Heart right ventricle (tissue), 16 donors: ENCODE measurements around the gene SLC39A3. TPM values are rescaled to one million over a fixed set of nuclear protein-coding genes. Genes with fewer than 3 reads are reported as not detected.
A peak's percentile ranks its signal among the peaks of the same experiment; 100 is the strongest.

ENCODE experiments used
- ATAC-seq, 8 donors: fragments of 200-7000 bp; cut with Tn5 transposase; one replicate each; pipeline ENCODE4 v1.9.1; 2020; ENCODE audit warnings: mild to moderate bottlenecking in 8 of 8, moderate library complexity in 8 of 8, moderate number of reproducible peaks in 1 of 8
- DNase-seq, 2 donors: peaks; one replicate each; pipeline ENCODE4 v3.0.0-alpha.2; 2020
- H3K27ac ChIP-seq, 10 donors: fragments of 200-600 bp; sonication (generic) in 2 of 10; one replicate each; pipeline versions ENCODE4 v1.5.0 to v1.8.0; 2020 to 2022; ENCODE audit warnings: mild to moderate bottlenecking in 3 of 10
- H3K27me3 ChIP-seq, 7 donors: fragments of 200-600 bp; one replicate each; pipeline ENCODE4 v1.8.0; 2021 to 2022; ENCODE audit warnings: mild to moderate bottlenecking in 2 of 7
- H3K36me3 ChIP-seq, 9 donors: fragments of 200-600 bp; sonication (generic) in 1 of 9; one replicate each; pipeline versions ENCODE4 v1.5.0 to v1.8.0; 2020 to 2022; ENCODE audit warnings: mild to moderate bottlenecking in 2 of 9
- H3K4me1 ChIP-seq, 9 donors: fragments of 200-600 bp; sonication (generic) in 1 of 9; one replicate each; pipeline versions ENCODE4 v1.5.0 to v1.8.0; 2020 to 2022; ENCODE audit warnings: mild to moderate bottlenecking in 4 of 9
- H3K4me3 ChIP-seq, 10 donors: fragments of 200-600 bp; sonication (generic) in 2 of 10; one replicate each; pipeline versions ENCODE4 v1.5.0 to v1.8.0; 2020 to 2022; ENCODE audit warnings: mild to moderate bottlenecking in 7 of 10, moderate library complexity in 2 of 10
- H3K9me3 ChIP-seq, 11 donors: fragments of 200-600 bp in 10 of 11; sonication (generic) in 2 of 11; one replicate each; pipeline versions ENCODE4 v1.5.0 to v1.8.0; 2013 to 2022; ENCODE audit warnings: mild to moderate bottlenecking in 2 of 11, control low read depth in 1 of 11, moderate library complexity in 1 of 11
- WGBS, 2 donors: extraction: QIAGEN DNeasy Blood & Tissue Kit; methylation state at CpG; one replicate each; pipeline ENCODE4 v1.1.7; 2013; ENCODE audit warnings: inconsistent platforms in 1 of 2; 5-methylcytosine and 5-hydroxymethylcytosine counted together
- intact Hi-C, 10 donors: fragments of 100-400 bp; cut with DNase I; formaldehyde crosslinking; loops; one replicate each; pipeline versions ENCODE4 v1.11.1 to v1.14.2; 2022
- polyA plus RNA-seq, 2 donors: library from polyadenylated mRNA; stranded (reverse); fragments of 200-250 nt; gene quantifications; one replicate each; pipeline ENCODE4 v1.2.3, GENCODE V29; 2013
- total RNA-seq, 10 donors: library from RNA; stranded (reverse); fragmentation: NEBNext Ultra II Directional in 3 of 10; extraction: Animal tissue kit (Norgen Biotek cat#: 25700) in 3 of 10; gene quantifications; one replicate each; pipeline versions ENCODE4 v1.2.1 to v1.2.4, GENCODE V29; 2021 to 2023
- TF ChIP-seq, protein P1 (sequence below), 9 donors: fragments of 200-600 bp; sonication (generic) in 2 of 9; IDR thresholded peaks; one replicate each; pipeline versions ENCODE4 v1.5.0 to v1.8.0; 2021 to 2022; ENCODE audit warnings: antibody characterized with exemption in 9 of 9, mild to moderate bottlenecking in 5 of 9, moderate library complexity in 1 of 9
- donor health status: Arrhythmogenic right ventricular cardiomyopathy.
- donor health status: ischemic (EF 13 %, LVEDD 7.1; RV severe dilation, severe dysfunction).
- donor health status: healthy with polysubstance abuse.
- donor health status: DM: no; HTN: yes; CAD: no.
- donor health status: DM: no; HTN: no; CAD: no.
- donor health status: ischemic (EF 25% LVEDD 6.9; RV normal size, moderate dysfunction).
- donor health status: ischemic (EF 25% LVEDD 5.7; RV mildly dilated, moderate dysfunction).
- donor health status: healthy.
- donor health status: DM: yes; HTN: yes; CAD: no.
- donor health status: Ischemic cardiomyopathy.
- donor health status: ischemic (EF 35%, LVEDD 5.7; RV mildly dilated, moderate dysfunction).
- donor health status: nonischemic (EF 11% LVEDD 7.7; RV severe dilation, severe dysfunction).
- donor health status: DM: yes; HTN: yes; CAD: no.
- donor health status: PGD.
- donor health status: ischemic (EF 29% LVEDD 5.4; RV normal size, mild dysfunction).
- donor health status: nonischemic (EF 23%, LVEDD 6.1; RV moderate dilation, normal function).

SLC39A3 gene
- total and polyA plus RNA-seq, 12 donors = 16.5 to 66.8 (median 22.2) TPM

DNA sequence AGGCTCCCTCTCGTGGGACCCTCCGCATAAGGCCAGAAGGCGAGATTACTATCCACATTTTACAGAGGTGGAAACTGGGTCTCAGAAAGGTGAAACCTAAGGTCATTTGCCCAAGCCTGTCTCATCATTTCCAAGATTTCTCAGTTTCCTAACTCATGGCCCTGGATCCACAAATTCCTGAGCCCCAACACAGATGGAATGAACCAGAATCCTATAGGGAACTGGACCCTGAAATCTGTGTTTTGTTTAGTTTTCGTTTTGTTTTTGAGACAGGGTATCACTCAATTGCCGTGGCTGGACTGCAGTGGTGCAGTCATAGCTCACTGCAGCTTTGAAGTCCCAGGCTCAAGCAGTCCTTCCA, 36.8 kb downstream of the SLC39A3 start:
- 79% methylated on average over 5 of the region's 5 CpGs for WGBS, 2 donors
- DNase-seq (no peak), ATAC-seq (no peak)
- intact Hi-C loops = loop anchor here in 1 of 10 donors (5.0 kb wide), 1 partner anchor 41 kb away; no protein-coding TSS in a partner anchor
- Histone ChIP-seq H3K9me3 (no peaks in the 10 kb centered on the region), H3K27ac (no peak overlapping the region), H3K4me1 (peaks cover 0 to 13% (median 4%) of the 10 kb centered on the region in 9 donors), H3K36me3 (no peaks in the 10 kb centered on the region), H3K27me3 (peaks cover 0 to 10% (median 0%) of the 10 kb centered on the region in 7 donors), H3K4me3 (peak overlapping the region in 8 of 10 donors; percentile 10 to 58 (median 33))
- TF ChIP-seq, protein P1, sequence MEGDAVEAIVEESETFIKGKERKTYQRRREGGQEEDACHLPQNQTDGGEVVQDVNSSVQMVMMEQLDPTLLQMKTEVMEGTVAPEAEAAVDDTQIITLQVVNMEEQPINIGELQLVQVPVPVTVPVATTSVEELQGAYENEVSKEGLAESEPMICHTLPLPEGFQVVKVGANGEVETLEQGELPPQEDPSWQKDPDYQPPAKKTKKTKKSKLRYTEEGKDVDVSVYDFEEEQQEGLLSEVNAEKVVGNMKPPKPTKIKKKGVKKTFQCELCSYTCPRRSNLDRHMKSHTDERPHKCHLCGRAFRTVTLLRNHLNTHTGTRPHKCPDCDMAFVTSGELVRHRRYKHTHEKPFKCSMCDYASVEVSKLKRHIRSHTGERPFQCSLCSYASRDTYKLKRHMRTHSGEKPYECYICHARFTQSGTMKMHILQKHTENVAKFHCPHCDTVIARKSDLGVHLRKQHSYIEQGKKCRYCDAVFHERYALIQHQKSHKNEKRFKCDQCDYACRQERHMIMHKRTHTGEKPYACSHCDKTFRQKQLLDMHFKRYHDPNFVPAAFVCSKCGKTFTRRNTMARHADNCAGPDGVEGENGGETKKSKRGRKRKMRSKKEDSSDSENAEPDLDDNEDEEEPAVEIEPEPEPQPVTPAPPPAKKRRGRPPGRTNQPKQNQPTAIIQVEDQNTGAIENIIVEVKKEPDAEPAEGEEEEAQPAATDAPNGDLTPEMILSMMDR (IDR thresholded peaks at IDR 0.05) = no peak

DNA sequence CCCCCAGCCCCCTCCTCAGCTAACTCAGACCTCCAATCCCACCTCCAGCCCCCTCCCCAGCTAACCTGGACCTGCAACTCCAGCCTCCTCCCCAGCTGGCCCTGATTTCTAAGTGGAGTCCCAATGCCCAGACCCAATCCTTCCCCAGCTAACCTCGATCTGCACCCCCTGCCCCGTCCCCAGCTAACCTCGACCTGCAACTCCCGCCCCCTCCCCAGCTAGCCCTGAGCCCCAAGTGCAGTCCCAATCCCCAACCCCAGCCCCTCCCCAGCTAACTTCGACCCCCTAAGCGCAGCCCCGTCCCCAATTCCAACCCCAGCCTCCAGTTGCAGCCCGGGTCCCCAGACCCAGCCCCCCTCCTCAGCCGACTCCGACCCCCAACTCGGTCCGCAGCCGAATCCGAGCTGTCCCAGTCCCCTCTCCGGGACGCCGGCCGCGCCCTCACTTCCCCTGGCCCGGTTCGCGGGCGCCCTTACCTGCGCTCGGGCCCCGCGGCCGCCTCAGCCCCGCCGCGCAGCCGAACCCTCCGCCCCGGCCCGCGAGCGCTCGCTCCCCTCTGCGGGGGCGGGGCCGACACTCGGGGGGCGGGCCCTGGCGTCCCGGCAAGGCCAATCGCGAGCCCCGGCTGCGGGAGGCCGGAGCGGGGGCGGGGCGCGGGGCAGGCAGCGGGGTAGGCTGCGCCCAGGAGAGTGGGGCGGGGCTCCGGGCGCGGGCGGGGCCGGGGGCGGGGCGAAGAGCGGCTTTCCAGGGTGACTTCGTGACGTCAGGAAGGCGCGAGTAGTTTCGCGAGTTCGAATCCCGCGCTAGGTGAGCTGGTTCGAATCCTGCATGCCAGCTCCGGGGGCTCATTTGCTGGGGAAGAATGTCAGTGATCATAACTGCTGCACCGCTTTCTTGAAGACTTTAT, 37.4 kb downstream of the SLC39A3 start, which contains the start of gene GNG7:
GNG7 (minus strand) TSS at position 525 of the 907 bp plus-strand sequence. CDS start 182,006 bp downstream, outside the sequence.
- H3K4me1 ChIP-seq = peaks cover 0 to 13% (median 4%) of the 10 kb centered on the region in 9 donors
- H3K27me3 ChIP-seq = peaks cover 0 to 10% (median 0%) of the 10 kb centered on the region in 7 donors
- intact Hi-C loops = loop anchor here in 1 of 10 donors (5.0 kb wide), 1 partner anchor 40 kb away; no protein-coding TSS in a partner anchor
- DNase-seq (peak; percentile 90 to 96), ATAC-seq (peak; percentile 98 to 100 (median 99))
- H3K9me3 ChIP-seq = no peaks in the 10 kb centered on the region
- 2 to 3% methylated on average over 74 to 77 of the region's 77 CpGs for WGBS, 2 donors
- H3K27ac ChIP-seq = peak within 1 kb of the TSS in 5 of 10 donors; percentile 30 to 67 (median 42)
- TF ChIP-seq, protein P1 (IDR thresholded peaks at IDR 0.05) = no peak
- H3K4me3 ChIP-seq = peak within 1 kb of the TSS; percentile 24 to 59 (median 53)
- no peaks in the 10 kb centered on the region for H3K36me3 ChIP-seq

DNA sequence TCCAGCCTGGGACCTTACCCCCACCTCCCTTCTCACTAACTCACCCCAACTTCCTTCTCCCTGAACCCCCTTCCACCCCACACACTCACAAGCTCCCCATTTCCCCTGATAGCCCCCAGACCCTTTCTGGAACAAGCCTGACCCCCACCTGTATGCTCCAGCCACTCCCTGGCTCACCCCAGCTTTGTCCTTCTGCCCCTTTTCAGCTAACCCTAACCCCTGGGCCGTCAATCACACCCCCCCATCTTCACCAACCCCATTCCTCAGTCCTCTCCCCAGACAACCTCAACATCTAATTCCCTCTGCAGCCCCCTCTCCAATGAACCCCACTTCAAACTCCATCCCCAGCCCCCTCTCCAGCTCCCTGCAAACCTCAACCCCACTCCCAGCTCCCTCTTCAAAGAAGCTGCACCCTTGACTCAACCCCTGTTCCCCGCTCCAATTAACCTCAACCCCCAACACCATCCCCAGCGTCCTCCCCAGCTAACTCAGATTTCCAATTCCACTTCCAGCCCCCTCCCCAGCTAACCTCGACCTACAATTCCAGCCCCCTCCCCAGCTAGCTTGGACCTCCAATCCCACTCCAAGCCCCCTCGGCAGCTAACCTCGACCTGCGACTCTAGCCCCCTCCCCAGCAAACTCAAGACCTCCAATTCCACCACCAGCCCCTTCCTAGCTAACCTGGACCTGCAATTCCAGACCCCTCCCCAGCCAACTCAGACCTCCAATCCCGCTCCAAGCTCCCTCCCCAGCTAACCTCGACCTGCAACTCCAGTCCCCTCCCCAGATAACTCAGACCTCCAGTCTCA, 38.3 kb downstream of the SLC39A3 start:
- Histone ChIP-seq H3K27me3 (peaks cover 0 to 10% (median 0%) of the 10 kb centered on the region in 7 donors), H3K27ac (peak overlapping the region in 3 of 10 donors; percentile 30 to 67 (median 52)), H3K4me3 (peak overlapping the region; percentile 24 to 59 (median 53)), H3K4me1 (peaks cover 0 to 13% (median 4%) of the 10 kb centered on the region in 9 donors), H3K36me3 (no peaks in the 10 kb centered on the region), H3K9me3 (no peaks in the 10 kb centered on the region)
- TF ChIP-seq, protein P1 (IDR thresholded peaks at IDR 0.05) = no peak
- 5 to 6% methylated on average over 9 of the region's 9 CpGs for WGBS, 2 donors
- DNase-seq (no peak), ATAC-seq (no peak)
- intact Hi-C loops = loop anchor here in 1 of 10 donors (5.0 kb wide), 1 partner anchor 39 kb away; no protein-coding TSS in a partner anchor
